Measurements from ENCODE around the gene NOD2. TPM values are rescaled to one million over a fixed set of nuclear protein-coding genes. Genes with fewer than 3 reads are reported as not detected.

NOD2 gene
- total and polyA plus RNA-seq, 5 experiments from 2014 or later = 0.08 to 0.51 (median 0.41) TPM; not detected in 1

DNA sequence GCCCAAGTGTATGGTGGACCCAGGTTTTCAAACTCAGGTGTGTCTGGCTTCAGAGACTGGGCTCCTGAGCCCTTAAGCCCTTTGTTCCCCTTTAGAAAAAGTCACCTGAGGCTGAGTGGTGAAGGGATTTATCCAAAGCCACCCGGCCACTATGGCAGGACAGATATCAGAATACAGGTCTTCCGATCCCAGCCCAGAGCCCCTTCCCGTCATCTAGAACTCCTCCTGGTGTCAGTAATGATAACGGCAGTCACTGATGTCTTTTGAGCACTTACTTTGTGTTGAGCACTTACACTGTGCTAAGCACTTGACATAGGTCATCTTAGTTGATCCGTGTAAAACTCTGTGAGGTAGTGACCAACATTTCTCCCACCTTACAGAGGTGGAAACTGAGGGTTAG is 16.6 kb downstream of the NOD2 start:
- H3K27me3 Mint-ChIP-seq = no peaks in the 10 kb centered on the region
- no peak for ATAC-seq
- peaks cover 0 to 12% (median 7%) of the 10 kb centered on the region in 9 donors for H3K9me3 Mint-ChIP-seq
- H3K4me3 Mint-ChIP-seq = no peak overlapping the region
- peak overlapping the region in 1 of 10 donors; percentile 29 for H3K27ac Mint-ChIP-seq
- H3K4me1 Mint-ChIP-seq = peaks cover 11 to 26% (median 17%) of the 10 kb centered on the region in 4 donors
- DNase-seq = no peak
- POLR2A ChIA-PET = interaction anchor here (1.4 kb wide), 1 partner anchor 10 kb away, joined by 3 read pairs; no protein-coding TSS in a partner anchor
- H3K36me3 Mint-ChIP-seq = peaks cover 0 to 8% (median 7%) of the 10 kb centered on the region in 3 donors

DNA sequence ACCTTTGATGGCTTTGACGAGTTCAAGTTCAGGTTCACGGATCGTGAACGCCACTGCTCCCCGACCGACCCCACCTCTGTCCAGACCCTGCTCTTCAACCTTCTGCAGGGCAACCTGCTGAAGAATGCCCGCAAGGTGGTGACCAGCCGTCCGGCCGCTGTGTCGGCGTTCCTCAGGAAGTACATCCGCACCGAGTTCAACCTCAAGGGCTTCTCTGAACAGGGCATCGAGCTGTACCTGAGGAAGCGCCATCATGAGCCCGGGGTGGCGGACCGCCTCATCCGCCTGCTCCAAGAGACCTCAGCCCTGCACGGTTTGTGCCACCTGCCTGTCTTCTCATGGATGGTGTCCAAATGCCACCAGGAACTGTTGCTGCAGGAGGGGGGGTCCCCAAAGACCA is 17.6 kb downstream of the NOD2 start:
- Mint-ChIP-seq H3K27ac (no peak overlapping the region), H3K27me3 (no peaks in the 10 kb centered on the region), H3K4me3 (no peak overlapping the region), H3K36me3 (no peaks in the 10 kb centered on the region), H3K4me1 (peaks cover 10 to 26% (median 16%) of the 10 kb centered on the region in 4 donors), H3K9me3 (peaks cover 0 to 4% (median 0%) of the 10 kb centered on the region in 9 donors)
- POLR2A ChIA-PET = interaction anchor here (1.4 kb wide), 1 partner anchor 9 kb away, joined by 3 read pairs; no protein-coding TSS in a partner anchor
- ATAC-seq = no peak
- DNase-seq = no peak

DNA sequence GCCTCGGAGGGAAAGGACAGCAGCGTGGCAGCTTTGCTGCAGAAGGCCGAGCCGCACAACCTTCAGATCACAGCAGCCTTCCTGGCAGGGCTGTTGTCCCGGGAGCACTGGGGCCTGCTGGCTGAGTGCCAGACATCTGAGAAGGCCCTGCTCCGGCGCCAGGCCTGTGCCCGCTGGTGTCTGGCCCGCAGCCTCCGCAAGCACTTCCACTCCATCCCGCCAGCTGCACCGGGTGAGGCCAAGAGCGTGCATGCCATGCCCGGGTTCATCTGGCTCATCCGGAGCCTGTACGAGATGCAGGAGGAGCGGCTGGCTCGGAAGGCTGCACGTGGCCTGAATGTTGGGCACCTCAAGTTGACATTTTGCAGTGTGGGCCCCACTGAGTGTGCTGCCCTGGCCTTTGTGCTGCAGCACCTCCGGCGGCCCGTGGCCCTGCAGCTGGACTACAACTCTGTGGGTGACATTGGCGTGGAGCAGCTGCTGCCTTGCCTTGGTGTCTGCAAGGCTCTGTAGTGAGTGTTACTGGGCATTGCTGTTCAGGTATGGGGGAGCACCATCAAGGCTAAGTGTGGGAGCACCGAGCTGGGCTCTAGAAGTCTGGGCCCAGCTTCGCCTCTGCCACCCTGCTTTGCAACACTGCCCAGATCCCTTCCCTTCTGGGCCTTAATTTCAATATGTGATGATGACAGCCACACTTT is 18.6 kb downstream of the NOD2 start:
- H3K36me3 Mint-ChIP-seq = no peaks in the 10 kb centered on the region
- no peaks in the 10 kb centered on the region for H3K27me3 Mint-ChIP-seq
- no peak for DNase-seq
- H3K27ac Mint-ChIP-seq = no peak overlapping the region
- no peaks in the 10 kb centered on the region for H3K9me3 Mint-ChIP-seq
- ATAC-seq = no peak
- POLR2A ChIA-PET = no interaction called here
- no peak overlapping the region for H3K4me3 Mint-ChIP-seq
- peaks cover 6 to 26% (median 16%) of the 10 kb centered on the region in 4 donors for H3K4me1 Mint-ChIP-seq

DNA sequence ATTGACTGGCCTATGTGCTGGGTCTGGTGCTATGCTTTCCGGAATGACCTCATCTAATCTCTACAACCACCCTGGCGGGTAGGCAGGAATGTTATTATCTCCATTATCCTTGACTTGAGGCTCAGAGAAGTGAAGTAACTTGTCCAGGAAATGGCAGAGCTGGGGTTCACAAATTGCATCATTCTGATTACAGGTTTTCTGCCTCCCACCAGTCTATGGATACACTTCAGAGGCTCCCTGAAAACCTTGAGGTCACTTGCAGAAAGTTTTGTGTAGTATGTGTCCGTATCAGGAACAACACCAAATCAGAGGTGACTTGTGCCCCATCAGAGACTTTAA is 19.1 kb downstream of the NOD2 start:
- no peaks in the 10 kb centered on the region for H3K36me3 Mint-ChIP-seq
- H3K4me1 Mint-ChIP-seq = peaks cover 9 to 26% (median 19%) of the 10 kb centered on the region in 4 donors
- no peak overlapping the region for H3K27ac Mint-ChIP-seq
- ATAC-seq (no peak), DNase-seq (no peak)
- H3K27me3 Mint-ChIP-seq = no peaks in the 10 kb centered on the region
- H3K9me3 Mint-ChIP-seq = no peaks in the 10 kb centered on the region
- no peak overlapping the region for H3K4me3 Mint-ChIP-seq
- POLR2A ChIA-PET = no interaction called here

DNA sequence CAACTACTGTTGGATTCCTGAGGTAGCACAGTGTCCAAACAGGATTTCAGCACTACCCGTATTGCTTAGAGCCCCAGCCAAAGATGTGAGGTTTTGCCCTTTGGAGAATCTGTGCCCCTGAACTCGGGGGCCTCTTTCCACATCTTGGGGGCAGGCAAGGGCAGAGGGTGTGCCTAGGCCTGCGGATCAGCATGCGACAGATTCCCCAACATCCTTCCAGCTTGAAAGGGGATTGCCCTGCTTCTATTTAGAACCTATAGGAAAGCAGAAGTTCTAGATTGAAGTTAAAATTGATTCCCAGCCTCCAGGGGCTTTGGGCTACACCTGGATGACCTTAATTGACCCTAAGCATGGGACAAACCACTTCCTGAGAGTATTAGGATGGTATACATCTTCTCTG is 19.6 kb downstream of the NOD2 start:
- DNase-seq = no peak
- Mint-ChIP-seq H3K27me3 (no peaks in the 10 kb centered on the region), H3K36me3 (no peaks in the 10 kb centered on the region), H3K4me3 (no peak overlapping the region), H3K4me1 (peaks cover 10 to 27% (median 20%) of the 10 kb centered on the region in 4 donors), H3K9me3 (no peaks in the 10 kb centered on the region), H3K27ac (no peak overlapping the region)
- ATAC-seq = no peak
- POLR2A ChIA-PET = interaction anchor here (1.2 kb wide), 1 partner anchor 9 kb away, joined by 3 read pairs; no protein-coding TSS in a partner anchor

DNA sequence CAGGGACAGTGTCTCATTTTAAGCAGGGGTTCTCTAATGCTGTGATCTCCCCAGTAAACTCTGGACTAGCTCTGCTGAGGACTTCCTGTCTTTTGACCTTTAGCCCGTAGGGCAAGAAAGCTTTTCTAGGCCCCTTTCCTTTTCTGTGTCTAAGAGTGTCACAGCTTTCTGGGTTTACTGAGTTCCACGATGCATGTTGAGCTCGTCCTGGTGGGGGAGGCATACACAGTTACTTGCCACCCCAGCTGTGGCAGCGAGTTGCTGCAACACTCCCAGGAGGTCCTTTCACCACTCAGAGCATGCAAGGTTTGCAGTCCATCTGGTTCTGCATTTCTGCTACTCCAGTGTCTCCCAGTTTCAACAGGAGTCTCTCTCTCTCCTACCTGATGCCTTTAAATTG is 23.7 kb downstream of the NOD2 start:
- Mint-ChIP-seq H3K36me3 (no peaks in the 10 kb centered on the region), H3K4me3 (no peak overlapping the region), H3K4me1 (peaks cover 22 to 31% (median 25%) of the 10 kb centered on the region in 4 donors), H3K27me3 (no peaks in the 10 kb centered on the region), H3K27ac (peak overlapping the region in 4 of 10 donors; percentile 22 to 57 (median 38)), H3K9me3 (no peaks in the 10 kb centered on the region)
- POLR2A ChIA-PET = no interaction called here
- no peak for DNase-seq
- no peak for ATAC-seq

DNA sequence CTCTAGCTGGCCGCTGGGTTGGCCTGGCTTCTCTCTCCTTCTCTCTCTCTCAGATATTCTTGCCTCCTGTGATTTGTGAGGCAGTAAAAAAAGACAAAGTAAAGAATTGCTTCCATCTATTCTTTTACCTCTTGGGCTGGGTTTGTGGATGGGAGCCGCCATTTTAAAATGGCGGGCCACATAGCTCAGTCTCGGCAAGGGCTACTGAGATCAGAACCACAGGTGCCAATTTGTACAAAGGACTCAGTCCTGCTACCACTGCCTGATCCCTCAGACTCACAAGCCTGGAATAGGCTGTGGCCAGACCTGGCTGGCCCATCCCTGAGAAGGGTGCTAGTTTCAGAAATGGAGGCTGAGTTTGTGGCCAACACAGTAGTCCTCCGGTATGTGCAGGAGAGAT is 24.1 kb downstream of the NOD2 start:
- Mint-ChIP-seq H3K9me3 (no peaks in the 10 kb centered on the region), H3K27me3 (no peaks in the 10 kb centered on the region), H3K36me3 (no peaks in the 10 kb centered on the region), H3K4me3 (no peak overlapping the region), H3K27ac (peak overlapping the region in 3 of 10 donors; percentile 22 to 87 (median 57)), H3K4me1 (peaks cover 26 to 35% (median 27%) of the 10 kb centered on the region in 4 donors)
- DNase-seq = no peak
- ATAC-seq = no peak
- POLR2A ChIA-PET = no interaction called here

DNA sequence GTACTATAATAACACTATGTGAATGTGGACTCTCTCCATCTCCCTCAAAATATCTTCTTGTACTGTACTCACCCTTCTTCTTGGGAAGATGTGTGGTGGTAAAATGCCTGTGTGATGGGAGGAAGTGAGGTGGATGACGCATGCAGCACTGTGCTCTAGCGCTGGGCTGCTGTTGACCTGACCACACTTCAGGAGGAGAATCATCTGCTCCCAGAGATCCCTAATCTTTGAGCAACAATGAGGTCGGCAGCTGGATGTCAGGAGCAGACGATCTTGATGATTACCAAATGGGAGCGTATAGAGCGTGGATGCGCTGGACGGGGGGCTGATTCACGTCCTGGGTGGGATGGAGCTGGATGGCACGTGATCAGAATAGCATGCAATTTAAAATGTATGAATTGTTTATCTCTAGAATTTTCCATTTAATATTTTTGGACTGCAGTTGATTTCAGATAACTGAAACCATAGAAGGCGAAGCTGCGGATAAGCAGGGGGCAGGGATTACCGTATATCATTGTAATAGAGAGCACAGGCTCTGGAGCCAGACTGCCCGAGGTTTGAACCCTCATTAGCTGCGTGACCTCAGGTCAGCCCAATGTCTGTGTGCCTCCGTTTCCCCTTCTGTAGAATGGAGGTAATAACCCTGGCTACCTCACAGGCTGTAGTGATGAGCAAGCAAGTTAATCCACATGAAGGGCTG is 24.8 kb downstream of the NOD2 start:
- DNase-seq (no peak), ATAC-seq (no peak)
- Mint-ChIP-seq H3K4me3 (peak overlapping the region in 1 of 10 donors; percentile 5), H3K27me3 (no peaks in the 10 kb centered on the region), H3K4me1 (peaks cover 26 to 41% (median 34%) of the 10 kb centered on the region in 4 donors), H3K9me3 (no peaks in the 10 kb centered on the region), H3K27ac (peak overlapping the region in 6 of 10 donors; percentile 0 to 87 (median 66)), H3K36me3 (no peaks in the 10 kb centered on the region)
- POLR2A ChIA-PET = interaction anchor here (2.7 kb wide), 1 partner anchor 23 kb away, joined by 12 read pairs; the partner anchor contains the start of gene CYLD

DNA sequence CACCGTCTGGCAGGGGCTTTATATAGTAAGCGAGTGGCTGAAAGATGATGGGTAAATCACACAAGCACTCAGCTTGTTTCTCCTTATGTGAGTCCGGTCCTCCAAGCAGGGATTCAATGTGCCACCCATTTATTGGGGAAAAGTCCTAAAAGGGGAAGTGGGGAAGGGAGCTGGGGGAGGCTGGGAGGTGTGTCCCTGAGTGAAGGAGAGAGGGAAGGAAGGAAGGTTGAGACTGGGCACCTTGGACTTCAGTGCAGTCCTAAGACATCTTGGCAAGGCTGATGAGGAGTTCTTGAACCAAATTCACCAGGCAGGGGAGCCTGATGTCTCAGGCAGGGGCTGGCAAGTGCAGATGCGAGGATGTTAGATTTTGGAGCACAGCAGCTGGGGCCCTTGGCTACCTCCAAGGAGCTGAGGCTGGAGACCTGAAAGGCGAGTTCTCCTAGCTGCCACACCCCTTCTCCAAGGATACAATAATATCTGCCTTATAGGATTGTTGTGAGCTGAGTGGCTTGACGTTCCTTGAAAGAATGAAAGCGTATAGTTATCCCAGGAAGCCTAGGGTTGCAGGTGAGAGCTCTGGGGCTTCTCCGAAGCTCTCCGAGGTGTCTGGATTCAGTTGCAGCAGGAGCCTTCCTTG is 25.5 kb downstream of the NOD2 start:
- Mint-ChIP-seq H3K4me3 (no peak overlapping the region), H3K9me3 (peaks cover 0 to 3% (median 0%) of the 10 kb centered on the region in 9 donors), H3K36me3 (peaks cover 0 to 1% (median under 1%) of the 10 kb centered on the region in 3 donors), H3K4me1 (peaks cover 26 to 42% (median 35%) of the 10 kb centered on the region in 4 donors), H3K27ac (peak overlapping the region in 6 of 10 donors; percentile 31 to 87 (median 66)), H3K27me3 (no peaks in the 10 kb centered on the region)
- no peak for DNase-seq
- POLR2A ChIA-PET = interaction anchor here (2.7 kb wide), 1 partner anchor 23 kb away, joined by 12 read pairs; the partner anchor contains the start of gene CYLD
- ATAC-seq = no peak

DNA sequence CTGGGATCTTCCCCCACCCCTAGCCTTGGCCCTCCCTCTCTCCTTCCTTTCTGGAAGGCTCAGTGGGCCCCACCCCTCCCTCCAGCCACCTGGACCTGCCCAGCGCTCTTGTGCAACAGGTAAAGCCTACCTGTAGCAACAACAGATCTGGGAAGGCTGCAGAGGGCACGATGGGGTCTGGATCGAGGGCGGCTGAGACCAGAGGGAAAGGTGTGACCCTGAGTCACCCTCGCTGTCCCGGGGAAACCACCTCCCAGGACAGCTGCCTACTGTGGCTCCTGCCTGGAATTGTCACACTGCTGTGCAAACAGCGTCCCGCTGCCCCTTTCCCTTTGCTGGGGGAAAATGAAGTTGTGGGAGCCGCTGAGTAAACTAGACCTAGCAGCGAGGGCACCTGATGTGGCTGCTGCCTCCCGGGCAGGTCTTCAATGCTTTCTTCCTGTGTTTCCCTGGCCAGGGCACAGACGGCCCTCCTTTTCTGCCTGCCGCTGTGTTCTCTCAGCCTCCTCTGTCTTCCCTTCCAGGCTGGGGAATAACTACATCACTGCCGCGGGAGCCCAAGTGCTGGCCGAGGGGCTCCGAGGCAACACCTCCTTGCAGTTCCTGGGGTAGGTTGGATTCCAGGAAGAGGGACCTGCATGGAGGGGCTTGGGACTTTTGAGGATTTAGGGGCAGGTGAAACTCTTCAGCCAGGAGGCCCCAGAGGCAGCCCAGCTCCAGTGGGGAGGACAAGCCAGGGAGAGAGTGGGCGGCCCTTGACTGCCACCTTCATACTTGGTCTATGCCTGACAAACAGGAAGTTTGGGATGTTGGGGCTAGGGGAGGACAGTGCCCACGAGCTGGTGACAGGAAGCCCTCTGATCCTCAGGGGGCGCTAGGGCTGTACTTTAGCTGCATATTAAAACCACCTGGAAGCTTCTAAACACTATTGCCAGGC is 26.3 kb downstream of the NOD2 start:
- peaks cover 0 to 9% (median 7%) of the 10 kb centered on the region in 9 donors for H3K9me3 Mint-ChIP-seq
- peaks cover 26 to 42% (median 34%) of the 10 kb centered on the region in 4 donors for H3K4me1 Mint-ChIP-seq
- H3K4me3 Mint-ChIP-seq = peak overlapping the region in 6 of 10 donors; percentile 24 to 64 (median 50)
- no peaks in the 10 kb centered on the region for H3K27me3 Mint-ChIP-seq
- POLR2A ChIA-PET = interaction anchor here (0.7 to 2.7 kb wide), 7 partner anchors 9 to 53 kb away, joined by 3 to 12 read pairs (median 5); partner anchors contain the start of gene CYLD
- DNase-seq (peak in 5 of 10 donors; percentile 17 to 39 (median 34)), ATAC-seq (peak; percentile 84 to 87)
- H3K36me3 Mint-ChIP-seq = peaks cover 0 to 8% (median 7%) of the 10 kb centered on the region in 3 donors
- peak overlapping the region; percentile 23 to 83 (median 69) for H3K27ac Mint-ChIP-seq

DNA sequence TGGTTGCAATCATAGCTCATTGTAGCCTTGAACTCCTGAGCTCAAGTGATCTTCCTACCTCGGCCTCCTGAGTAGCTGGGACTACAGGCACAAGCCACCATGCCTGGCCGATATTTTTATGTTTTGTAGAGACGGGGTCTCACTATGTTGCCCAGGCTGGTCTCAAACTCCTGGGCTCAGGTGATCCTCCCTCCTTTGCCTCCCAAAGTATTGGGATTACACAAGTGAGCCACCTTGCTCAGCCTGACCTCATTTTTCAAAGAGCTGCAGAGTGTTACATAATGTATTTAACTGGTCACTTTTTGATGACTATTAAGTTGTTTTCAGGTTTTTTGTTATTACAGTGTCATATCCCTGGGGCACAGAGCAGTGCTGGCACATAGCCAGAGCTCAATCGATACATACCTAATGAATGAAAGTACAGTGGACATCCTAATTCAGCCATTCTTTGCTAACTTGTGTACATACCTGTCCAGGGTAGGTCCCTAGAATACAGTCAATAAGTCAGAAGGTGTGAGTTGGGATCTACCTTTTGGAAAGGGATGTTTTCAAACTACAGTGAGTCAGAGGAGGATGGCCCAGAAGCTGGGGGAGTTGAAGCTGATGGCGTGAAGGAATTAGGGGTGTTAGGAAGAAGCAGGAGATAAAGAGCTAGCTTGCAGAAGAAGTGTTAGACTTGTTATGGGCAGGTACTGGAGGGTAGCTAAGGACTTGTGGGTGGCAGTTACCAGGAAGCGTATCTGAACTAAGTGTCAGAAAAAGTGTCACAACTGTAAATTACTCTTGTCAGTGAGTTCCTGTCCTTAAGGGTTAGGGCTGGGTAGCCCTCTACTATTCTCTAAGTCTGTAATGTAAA is 28.4 kb downstream of the NOD2 start:
- Mint-ChIP-seq H3K4me1 (peaks cover 26 to 42% (median 34%) of the 10 kb centered on the region in 4 donors), H3K9me3 (peaks cover 0 to 11% (median 8%) of the 10 kb centered on the region in 9 donors), H3K27me3 (no peaks in the 10 kb centered on the region), H3K36me3 (peaks cover 0 to 8% (median 7%) of the 10 kb centered on the region in 3 donors), H3K27ac (peak overlapping the region in 9 of 10 donors; percentile 18 to 95 (median 71)), H3K4me3 (peak overlapping the region in 7 of 10 donors; percentile 0 to 69 (median 3))
- POLR2A ChIA-PET = interaction anchor here (1.0 to 2.3 kb wide), 7 partner anchors 8 to 85 kb away, joined by 3 to 9 read pairs (median 6); partner anchors contain the start of gene CYLD
- ATAC-seq (peak; percentile 36 to 49), DNase-seq (peak in 1 of 10 donors; percentile 24)
